ENCODE data around the gene ATG14.
"Not testable (repeated sequence)": the region's sequence is repeated elsewhere in the genome, so short reads cannot be mapped to it uniquely, and the experiment has no call there.

Gene ATG14

DNA sequence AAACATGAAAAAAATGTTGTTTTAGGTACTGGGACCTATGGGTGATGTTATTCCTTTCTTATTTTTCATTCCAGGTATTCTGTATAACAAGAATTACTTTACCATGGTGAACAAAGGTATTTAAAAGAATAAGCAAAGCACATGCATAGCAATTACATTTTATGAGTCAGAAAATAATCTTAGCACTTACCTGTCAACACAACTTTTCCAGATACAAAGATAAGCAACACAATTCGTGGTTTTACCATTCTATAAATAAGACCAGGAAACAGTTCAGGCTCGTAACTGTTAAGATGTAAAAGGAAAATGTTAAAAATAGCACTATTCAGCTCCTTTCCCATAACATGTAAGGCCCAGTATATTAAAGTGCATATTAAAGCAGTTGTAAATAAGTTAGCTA lies 12.3 kb upstream of the ATG14 start:
- Histone ChIP-seq H3K4me3 (ENCODE audit: low read depth, low read length) (no peak overlapping the region), H3K27me3 (replicated peaks) (no peaks in the 10 kb centered on the region), H3K36me3 (replicated peaks) (no peaks in the 10 kb centered on the region), H3K27ac (no peak overlapping the region)
- TF ChIP-seq, protein P1, sequence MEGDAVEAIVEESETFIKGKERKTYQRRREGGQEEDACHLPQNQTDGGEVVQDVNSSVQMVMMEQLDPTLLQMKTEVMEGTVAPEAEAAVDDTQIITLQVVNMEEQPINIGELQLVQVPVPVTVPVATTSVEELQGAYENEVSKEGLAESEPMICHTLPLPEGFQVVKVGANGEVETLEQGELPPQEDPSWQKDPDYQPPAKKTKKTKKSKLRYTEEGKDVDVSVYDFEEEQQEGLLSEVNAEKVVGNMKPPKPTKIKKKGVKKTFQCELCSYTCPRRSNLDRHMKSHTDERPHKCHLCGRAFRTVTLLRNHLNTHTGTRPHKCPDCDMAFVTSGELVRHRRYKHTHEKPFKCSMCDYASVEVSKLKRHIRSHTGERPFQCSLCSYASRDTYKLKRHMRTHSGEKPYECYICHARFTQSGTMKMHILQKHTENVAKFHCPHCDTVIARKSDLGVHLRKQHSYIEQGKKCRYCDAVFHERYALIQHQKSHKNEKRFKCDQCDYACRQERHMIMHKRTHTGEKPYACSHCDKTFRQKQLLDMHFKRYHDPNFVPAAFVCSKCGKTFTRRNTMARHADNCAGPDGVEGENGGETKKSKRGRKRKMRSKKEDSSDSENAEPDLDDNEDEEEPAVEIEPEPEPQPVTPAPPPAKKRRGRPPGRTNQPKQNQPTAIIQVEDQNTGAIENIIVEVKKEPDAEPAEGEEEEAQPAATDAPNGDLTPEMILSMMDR (IDR thresholded peaks at IDR 0.05; ENCODE audit: low read depth, low read length, missing control alignments), result no peak
- in situ Hi-C loops (cut with HindIII; ENCODE audit: low pct_ligation_motif_present, low sequenced_read_pairs), result no loop called here
- no peak for DNase-seq

DNA sequence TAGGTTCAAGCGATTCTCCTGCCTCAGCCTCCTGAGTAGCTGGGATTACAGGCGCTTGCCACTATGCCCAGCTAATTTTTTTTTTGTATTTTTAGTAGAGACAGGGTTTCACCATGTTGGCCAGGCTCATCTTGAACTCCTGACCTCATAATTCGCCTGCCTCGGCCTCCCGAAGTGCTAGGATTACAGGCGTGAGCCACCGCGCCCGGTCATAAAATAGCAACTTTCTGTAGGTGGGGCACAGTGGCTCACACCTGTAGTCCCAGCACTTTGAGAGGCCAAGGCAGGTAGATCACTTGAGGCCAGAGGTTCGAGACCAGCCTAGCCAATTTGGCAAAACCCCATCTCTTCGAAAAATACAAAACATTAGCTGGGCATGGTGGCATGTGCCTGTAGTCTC lies 10.7 kb upstream of the ATG14 start:
- H3K36me3 ChIP-seq (replicated peaks); DNase-seq; in situ Hi-C loops (cut with HindIII; ENCODE audit: low pct_ligation_motif_present, low sequenced_read_pairs); H3K4me3 ChIP-seq (ENCODE audit: low read depth, low read length); H3K27me3 ChIP-seq (replicated peaks); H3K27ac ChIP-seq: not testable (repeated sequence)

DNA sequence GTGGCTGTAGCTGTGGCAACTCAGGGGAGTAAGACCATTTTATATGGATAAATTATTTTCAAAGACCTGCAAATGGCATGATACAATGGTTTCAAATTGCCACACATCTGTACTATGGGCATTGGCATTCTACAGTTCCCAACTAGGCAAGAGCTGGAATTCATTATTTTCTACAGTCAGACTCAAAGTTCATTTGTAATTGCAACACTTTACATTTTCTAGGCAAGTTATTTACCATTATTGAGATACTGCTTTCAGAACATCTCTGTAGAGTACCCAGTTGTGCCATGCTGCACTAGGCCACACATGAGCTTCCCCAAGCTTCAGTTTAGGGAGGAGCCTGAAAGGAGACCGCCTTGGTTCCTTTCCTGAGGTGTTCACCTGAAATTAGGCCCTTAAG lies 8.0 kb upstream of the ATG14 start:
- Histone ChIP-seq H3K27me3 (replicated peaks) (no peaks in the 10 kb centered on the region), H3K27ac (no peak overlapping the region), H3K36me3 (replicated peaks) (no peaks in the 10 kb centered on the region), H3K4me3 (ENCODE audit: low read depth, low read length) (no peak overlapping the region)
- no peak for DNase-seq
- TF ChIP-seq, protein P1 (IDR thresholded peaks at IDR 0.05; ENCODE audit: low read depth, low read length, missing control alignments), result no peak
- in situ Hi-C loops (cut with HindIII; ENCODE audit: low pct_ligation_motif_present, low sequenced_read_pairs), result no loop called here

DNA sequence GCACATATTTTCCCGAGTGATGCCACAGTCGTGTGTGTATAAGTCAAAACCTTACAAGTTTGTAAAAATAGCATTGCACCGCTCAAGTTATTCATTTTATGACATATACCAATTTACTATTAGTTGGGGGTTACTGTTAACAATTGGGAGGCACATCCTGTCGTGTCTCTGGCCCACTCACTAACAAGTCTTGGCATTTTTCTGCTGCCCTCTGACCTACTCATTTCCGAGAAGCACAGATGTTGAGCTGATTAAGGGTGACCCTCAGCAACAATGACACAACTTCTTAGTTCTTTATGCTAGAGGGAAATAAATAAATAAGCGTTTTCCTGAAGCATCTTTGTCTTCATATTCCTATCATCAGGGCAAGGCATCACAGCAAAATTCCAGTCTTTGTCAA lies 6.8 kb upstream of the ATG14 start:
- H3K27me3 ChIP-seq (replicated peaks), result no peaks in the 10 kb centered on the region
- no peak overlapping the region for H3K4me3 ChIP-seq (ENCODE audit: low read depth, low read length)
- TF ChIP-seq, protein P1 (IDR thresholded peaks at IDR 0.05; ENCODE audit: low read depth, low read length, missing control alignments), result no peak
- in situ Hi-C loops (cut with HindIII; ENCODE audit: low pct_ligation_motif_present, low sequenced_read_pairs), result no loop called here
- no peaks in the 10 kb centered on the region for H3K36me3 ChIP-seq (replicated peaks)
- no peak overlapping the region for H3K27ac ChIP-seq
- DNase-seq, result no peak

DNA sequence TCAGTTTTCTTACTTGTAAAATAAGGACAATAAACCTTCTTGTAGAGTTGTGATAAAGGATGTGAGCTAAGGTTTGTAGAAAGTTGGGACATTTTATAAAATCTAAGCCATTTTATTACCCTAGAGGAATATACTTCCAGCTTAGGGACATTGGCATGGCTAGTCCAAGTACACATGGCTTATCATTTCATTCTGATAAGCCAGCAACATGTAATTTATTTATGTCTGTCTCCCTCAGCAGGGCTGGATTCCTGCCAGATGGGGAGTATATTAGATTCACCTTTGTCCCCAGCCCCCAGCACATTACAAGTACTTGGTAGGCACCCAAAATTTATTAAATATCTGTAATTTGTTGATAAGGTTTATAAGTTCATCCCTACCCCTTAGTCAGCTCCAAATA lies 6.3 kb upstream of the ATG14 start:
- TF ChIP-seq, protein P1 (IDR thresholded peaks at IDR 0.05; ENCODE audit: low read depth, low read length, missing control alignments), result no peak
- H3K4me3 ChIP-seq (ENCODE audit: low read depth, low read length), result no peak overlapping the region
- in situ Hi-C loops (cut with HindIII; ENCODE audit: low pct_ligation_motif_present, low sequenced_read_pairs), result no loop called here
- H3K27me3 ChIP-seq (replicated peaks), result no peaks in the 10 kb centered on the region
- DNase-seq, result no peak
- no peak overlapping the region for H3K27ac ChIP-seq
- H3K36me3 ChIP-seq (replicated peaks), result no peaks in the 10 kb centered on the region

DNA sequence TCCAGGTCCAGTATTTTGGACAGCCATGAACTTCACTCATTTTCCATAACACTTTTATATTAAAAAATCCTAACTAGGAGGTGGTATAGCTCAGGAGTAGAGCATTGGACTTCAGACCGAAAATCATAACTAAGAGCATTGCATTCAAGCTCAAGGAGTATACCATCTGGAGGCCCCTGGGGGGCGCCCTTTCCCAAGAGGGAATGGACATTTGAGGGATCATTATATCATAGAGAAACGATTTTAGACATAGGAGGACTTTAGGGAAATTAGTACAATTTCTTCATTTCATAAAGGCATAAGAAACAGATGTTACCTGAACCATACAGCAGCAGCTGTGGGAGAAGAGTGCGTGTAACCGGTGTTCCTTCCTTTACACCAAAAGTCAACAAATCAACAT lies 5.2 kb upstream of the ATG14 start:
- no peak overlapping the region for H3K4me3 ChIP-seq (ENCODE audit: low read depth, low read length)
- in situ Hi-C loops (cut with HindIII; ENCODE audit: low pct_ligation_motif_present, low sequenced_read_pairs), result no loop called here
- TF ChIP-seq, protein P1 (IDR thresholded peaks at IDR 0.05; ENCODE audit: low read depth, low read length, missing control alignments), result peak; percentile 69
- H3K27ac ChIP-seq, result no peak overlapping the region
- no peak for DNase-seq
- no peaks in the 10 kb centered on the region for H3K27me3 ChIP-seq (replicated peaks)
- no peaks in the 10 kb centered on the region for H3K36me3 ChIP-seq (replicated peaks)

All from brain microvascular endothelial cell (primary cell).